GM12891 (cell line): ENCODE measurements around the gene PTRH2.

ENCODE experiments used
- POLR2A ChIP-seq: IDR thresholded peaks from 2 replicates; pipeline ENCODE4 v1.6.1; 2011; ENCODE audit warnings: low read depth, low read length, control low read depth
- TAF1 ChIP-seq: IDR thresholded peaks from 2 replicates; pipeline ENCODE4 v1.6.1; 2011; ENCODE audit warnings: low read depth, low read length, control low read depth

- TF ChIP-seq POLR2A (no peak), TAF1 (no peak)
Observed at GRCh38 chr17:59725691-59726090, 18.5 kb upstream of the PTRH2 start.
